GM21515 (cell line): ENCODE data around the gene RPRD1B.

Source experiments
- ATAC-seq: cut with Tn5 transposase; IDR thresholded peaks from one replicate; pipeline ENCODE4 v1.9.1; 2021; ENCODE audit not compliant: unreplicated experiment

Gene RPRD1B

GRCh38 chr20:38116409-38117165 is 83.0 kb downstream of the RPRD1B start:
- no peak for ATAC-seq

DNA sequence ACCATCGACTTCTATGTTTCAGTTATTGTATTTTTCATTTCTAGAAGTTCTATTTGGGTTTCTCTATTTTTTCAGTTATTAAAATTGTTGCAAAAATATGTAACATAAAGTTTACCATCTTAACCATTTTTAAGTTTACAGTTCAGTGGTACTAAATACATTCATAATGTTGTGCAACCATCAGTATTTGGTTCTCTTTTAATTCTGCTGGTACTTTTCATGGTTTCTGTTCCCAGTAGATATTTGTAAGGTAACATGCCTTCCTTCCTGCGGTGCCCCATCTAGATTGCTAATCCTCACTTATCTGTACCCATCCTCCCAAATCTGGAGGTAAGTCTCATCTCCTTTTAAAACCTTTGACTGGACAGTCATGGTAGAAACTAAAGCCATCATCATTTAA is 83.7 kb downstream of the RPRD1B start:
- no peak for ATAC-seq

DNA sequence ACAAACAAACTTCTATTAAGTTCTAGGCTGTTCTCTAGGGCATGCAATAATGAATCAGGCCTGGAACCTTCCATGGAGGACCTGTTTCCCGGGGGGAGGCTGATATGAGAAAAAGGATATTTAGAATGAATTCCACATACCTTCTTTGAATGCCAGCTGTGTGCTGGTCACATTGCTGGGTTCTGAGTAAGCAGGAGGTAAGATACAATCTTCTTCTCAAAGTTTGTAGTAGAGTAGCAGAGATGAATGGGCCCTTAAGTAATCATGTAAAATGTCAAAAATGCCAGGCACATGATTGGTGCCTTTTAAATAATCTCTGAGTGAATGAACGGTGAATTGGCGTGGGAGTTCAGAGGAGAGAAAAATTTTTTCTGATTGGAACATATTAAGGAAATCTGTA is 84.1 kb downstream of the RPRD1B start:
- no peak for ATAC-seq

DNA sequence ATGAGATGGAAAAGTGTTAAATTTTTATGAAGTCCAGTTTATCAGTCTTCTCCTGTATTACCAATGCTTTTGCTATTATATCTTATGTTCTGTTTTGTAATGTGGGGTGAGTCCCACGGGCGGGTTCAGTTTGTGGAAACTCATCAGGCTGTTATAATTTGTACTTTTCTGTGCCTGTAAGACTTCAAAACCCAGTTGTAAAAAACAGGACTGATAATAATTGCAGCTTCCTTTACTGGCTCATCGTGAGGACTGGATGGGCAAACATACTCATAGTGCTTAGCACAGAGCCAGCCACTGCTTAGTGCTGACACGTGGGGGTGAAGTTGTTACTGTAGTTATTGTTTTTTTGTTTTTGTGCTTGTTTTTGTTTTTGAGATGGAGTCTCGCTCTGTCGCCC is 85.9 kb downstream of the RPRD1B start:
- no peak for ATAC-seq

- ATAC-seq: no peak
These were observed 87.1 kb downstream of the RPRD1B start for GRCh38 chr20:38120625-38120988.

DNA sequence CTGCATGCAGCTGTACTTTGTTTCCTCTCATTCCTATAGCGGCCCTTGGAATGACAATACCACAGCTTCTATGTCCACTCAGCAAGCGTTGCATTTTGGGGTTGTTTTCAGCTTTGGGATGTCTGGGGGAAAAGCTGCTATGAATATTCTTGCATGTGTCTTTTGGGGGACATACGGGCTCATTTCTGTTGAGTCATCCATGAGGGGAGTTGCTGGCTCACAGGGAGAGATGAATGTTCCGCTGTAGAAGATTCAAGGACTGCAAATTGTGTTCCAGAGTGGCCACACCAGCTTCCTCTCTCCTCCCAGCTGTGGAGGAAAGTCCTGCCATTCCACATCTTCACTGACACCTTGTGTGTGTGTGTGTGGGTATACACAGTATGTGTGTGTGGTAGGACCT is 88.2 kb downstream of the RPRD1B start:
- no peak for ATAC-seq

GRCh38 chr20:38123021-38123587 is 89.6 kb downstream of the RPRD1B start:
- ATAC-seq: no peak

DNA sequence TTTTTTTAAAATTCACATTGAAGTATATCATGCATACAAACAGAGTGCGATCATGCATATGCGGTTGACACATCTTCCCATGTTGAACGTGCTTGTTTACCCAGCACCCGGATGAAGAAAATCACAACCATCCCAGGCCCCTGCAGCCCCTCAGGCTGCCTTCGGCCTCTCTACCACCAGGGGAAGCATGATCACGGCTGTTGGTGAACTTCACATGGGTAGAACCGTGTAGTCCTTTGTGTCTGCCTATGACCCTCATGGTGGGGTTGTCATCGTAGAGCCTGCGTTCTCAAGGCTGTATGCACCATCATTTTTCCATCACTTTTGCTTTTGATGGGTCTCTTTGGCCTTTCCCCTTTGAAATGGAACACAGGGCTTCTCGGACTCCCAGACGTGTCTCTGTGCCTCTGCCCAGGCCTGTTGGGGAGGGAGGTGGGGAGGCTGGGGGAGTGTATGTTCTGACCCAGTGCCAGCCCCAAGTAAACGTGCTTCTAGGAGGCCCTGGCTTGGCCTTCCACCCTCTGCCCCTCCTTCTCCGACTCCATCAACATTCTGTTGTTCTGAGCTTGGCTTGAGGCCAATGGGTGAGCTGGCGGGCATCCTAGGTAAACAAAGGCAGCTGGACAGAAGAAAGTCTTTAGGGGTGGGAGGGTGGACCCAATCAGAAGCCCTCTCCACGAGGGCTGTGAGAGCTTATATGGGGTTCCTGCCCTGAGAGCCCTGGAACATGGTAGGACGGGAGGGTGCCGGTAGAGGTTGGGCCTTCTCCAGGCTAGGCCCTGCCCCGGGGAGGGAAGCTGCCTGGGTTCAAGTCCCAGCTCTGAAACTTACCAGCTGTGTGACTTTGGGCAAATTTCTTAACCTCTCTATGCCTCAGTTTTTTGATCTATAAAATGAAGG is 91.9 kb downstream of the RPRD1B start:
- ATAC-seq: no peak

GRCh38 chr20:38126146-38126921 is 92.8 kb downstream of the RPRD1B start:
- no peak for ATAC-seq

GRCh38 chr20:38126932-38127621 is 93.5 kb downstream of the RPRD1B start:
- no peak for ATAC-seq

GRCh38 chr20:38127920-38128528 is 94.5 kb downstream of the RPRD1B start:
- no peak for ATAC-seq

DNA sequence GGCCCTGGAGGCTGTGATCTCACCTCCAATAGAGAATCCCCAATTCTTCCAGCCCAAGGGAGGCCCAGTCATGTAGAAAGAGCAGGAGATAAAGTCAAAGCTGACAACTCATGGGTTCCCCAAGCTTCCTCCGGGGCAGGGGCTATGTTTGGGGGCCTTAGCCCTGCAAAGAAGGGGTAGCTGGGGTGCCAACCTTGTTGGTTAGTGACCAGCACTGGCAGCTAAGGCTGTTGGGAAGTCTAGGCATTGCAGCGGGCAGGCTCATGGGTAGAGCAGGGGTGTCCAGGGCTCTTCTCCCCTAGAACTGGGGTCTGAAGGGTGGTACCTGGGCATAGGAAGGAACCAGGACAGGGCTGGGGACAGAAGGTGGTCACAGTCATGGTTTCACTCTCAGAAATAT is 95.1 kb downstream of the RPRD1B start:
- no peak for ATAC-seq

DNA sequence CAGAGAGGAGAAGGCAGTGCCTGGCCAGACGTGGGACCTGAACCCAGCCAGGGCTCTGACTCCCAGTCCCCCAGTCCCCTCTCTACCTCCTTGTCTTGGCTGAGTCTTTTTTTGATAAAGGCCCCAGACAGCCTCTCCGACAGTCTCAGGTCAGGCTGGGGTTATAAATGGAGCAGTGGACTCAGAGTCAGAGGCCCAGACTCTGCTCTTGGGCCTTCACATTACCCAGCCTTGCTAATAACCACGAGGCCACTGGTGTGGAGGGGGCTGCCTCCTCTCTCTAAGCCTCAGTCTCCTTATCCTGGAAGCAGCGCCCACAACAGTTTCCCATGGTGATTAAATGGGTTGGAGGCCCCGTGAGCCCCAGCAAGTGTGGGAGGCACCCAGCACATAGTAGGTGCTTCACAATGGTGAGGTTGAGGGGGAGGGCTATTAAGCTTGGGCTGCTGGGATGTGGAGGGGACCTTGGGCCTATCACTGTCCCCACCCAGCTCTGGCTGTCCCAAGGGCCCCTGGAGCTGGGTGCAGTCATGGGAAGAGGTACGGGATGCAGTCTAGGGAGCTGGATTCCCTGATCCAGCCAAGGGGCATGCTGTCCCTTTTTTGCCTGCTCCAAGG is 95.8 kb downstream of the RPRD1B start:
- no peak for ATAC-seq

DNA sequence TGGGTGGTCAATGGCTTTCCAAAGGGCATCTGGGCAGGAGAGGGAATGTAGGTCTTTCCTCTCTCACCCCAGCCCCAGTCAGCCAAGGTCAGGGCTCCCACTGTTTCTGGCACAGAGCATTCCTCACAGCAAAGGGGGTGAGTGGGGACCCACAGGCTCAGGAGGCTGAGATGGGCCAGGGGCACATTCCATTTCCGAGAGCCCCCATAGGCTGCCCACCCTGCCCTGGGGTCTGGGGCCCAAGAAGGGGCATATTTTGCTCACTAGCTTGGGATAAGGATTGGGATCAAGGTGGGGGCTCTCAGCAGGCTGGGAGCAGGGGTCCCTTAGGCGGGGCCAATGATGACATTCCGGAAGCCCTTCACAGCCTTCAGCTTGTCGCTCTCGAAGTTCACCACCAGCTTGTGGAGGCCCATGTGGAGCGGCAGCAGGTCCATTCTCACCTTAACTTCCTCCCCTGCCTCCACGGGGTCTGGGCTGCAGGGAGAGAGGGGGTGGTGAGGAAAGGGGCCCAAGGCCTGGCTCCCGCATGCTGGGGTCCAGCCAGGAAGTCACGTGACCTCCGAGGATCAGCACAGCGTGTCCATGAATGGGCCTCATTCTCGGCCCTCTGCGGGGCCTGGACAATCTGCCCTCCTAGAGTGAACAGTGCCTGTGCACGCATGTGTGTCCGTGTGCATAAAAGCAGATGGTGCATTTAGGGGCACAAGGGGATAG is 96.5 kb downstream of the RPRD1B start:
- no peak for ATAC-seq

DNA sequence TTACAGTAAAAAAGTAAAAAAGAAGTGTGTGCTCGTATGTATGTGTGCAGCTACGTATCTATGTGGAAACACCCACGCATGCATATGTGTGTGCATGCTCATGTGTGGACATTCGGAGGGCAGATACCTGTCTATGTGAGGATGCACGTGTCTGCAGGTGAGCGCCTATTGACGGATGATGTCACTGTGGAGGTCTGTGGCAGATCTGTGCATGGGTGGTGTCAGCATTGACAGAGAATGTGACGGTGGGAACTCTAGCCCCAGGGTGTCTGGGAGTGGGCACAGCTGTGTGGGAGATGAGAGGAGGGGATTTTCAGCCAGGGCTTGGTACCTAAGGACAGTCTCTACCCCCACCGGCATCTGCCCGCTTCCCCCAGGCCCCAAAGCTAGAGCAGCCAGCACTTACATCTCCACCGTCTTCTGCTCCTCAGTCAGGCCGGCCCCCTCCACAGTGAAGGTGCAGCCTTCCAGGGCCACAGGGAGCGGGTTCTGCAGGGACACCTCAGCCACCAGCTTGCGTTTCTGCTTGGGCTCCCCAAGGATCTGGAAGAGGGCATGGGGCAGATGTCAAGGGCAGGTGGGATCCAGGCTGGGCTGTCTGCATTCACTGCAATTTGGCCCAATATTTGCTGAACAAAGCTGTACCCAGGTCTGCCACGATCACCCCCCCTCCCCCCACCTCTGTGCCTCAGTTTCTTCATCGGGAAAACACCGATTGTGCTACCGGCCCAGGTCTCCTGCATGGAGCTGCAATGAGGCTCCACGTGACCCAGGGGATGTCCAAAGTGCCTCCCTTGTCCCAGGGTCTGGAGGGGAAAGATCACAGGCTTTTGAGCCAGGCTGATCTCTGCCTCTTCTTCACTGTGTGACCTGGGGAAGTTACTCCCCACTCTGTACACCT is 97.4 kb downstream of the RPRD1B start:
- ATAC-seq: no peak

- no peak for ATAC-seq
These were observed 98.1 kb downstream of the RPRD1B start for GRCh38 chr20:38131588-38132121.

GRCh38 chr20:38132156-38132909 is 98.8 kb downstream of the RPRD1B start:
- no peak for ATAC-seq
